ENCODE data around the gene CPED1.

The CPED1 gene

DNA sequence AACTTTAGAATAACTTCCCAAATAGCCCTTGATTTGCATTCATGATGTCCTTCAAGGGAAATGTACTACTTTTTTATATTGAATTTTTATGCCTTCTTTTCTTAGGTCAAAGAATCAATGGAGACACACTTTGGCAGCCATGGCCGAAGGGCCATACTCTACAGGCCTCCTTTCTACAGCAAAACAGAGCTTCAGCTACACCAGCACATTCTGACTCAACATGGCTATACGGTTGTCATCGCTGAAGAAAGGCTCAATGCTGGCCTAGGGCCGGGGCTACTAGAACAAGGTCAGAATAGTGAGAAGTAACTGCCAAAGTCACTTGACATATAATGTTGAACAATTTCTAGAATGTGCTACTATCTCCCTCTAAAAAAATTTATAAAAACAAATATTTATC is 27.0 kb downstream of the CPED1 start:
- TF ChIP-seq TAF1 (IDR thresholded peaks at IDR 0.05; ENCODE audit: borderline replicate concordance, insufficient read depth, low read length) (no peak), POLR2AphosphoS5 (IDR thresholded peaks at IDR 0.05; ENCODE audit: low read depth, low read length) (no peak), SIN3A (IDR thresholded peaks at IDR 0.05; ENCODE audit: borderline replicate concordance, insufficient read depth, low read length) (no peak), FOXP2 (optimal IDR thresholded peaks at IDR 0.05; ENCODE audit: borderline replicate concordance, extremely low read depth, extremely low read length, insufficient read depth) (no peak)
- TF ChIP-seq, protein P1, sequence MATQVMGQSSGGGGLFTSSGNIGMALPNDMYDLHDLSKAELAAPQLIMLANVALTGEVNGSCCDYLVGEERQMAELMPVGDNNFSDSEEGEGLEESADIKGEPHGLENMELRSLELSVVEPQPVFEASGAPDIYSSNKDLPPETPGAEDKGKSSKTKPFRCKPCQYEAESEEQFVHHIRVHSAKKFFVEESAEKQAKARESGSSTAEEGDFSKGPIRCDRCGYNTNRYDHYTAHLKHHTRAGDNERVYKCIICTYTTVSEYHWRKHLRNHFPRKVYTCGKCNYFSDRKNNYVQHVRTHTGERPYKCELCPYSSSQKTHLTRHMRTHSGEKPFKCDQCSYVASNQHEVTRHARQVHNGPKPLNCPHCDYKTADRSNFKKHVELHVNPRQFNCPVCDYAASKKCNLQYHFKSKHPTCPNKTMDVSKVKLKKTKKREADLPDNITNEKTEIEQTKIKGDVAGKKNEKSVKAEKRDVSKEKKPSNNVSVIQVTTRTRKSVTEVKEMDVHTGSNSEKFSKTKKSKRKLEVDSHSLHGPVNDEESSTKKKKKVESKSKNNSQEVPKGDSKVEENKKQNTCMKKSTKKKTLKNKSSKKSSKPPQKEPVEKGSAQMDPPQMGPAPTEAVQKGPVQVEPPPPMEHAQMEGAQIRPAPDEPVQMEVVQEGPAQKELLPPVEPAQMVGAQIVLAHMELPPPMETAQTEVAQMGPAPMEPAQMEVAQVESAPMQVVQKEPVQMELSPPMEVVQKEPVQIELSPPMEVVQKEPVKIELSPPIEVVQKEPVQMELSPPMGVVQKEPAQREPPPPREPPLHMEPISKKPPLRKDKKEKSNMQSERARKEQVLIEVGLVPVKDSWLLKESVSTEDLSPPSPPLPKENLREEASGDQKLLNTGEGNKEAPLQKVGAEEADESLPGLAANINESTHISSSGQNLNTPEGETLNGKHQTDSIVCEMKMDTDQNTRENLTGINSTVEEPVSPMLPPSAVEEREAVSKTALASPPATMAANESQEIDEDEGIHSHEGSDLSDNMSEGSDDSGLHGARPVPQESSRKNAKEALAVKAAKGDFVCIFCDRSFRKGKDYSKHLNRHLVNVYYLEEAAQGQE (IDR thresholded peaks at IDR 0.05; ENCODE audit: insufficient read depth in 1 of 2, low read depth in 2 of 2, low read length in 2 of 2) = no peak

DNA sequence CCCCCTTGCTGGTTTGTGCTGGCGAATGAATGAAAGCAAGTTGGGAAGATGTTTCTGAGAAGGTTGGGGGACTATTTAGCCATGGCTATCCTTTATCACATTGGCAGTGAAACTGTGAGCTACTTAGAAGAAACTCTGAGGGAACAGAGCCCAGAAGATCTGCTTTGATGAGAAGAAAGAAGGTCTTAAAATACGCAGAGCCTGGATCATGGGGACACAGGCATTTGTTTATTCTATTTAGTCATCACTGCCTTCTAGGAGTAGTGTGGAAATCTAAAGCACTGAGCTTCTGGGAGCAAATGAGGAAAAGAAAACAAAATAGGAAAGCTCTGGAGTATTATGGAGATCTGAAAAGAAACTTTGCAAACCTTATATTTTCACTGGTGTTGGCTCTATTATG is 28.5 kb downstream of the CPED1 start:
- no peak for TF ChIP-seq TAF1 (IDR thresholded peaks at IDR 0.05; ENCODE audit: borderline replicate concordance, insufficient read depth, low read length)
- TF ChIP-seq SIN3A (IDR thresholded peaks at IDR 0.05; ENCODE audit: borderline replicate concordance, insufficient read depth, low read length) = no peak
- TF ChIP-seq POLR2AphosphoS5 (IDR thresholded peaks at IDR 0.05; ENCODE audit: low read depth, low read length) = no peak
- no peak for TF ChIP-seq FOXP2 (optimal IDR thresholded peaks at IDR 0.05; ENCODE audit: borderline replicate concordance, extremely low read depth, extremely low read length, insufficient read depth)
- TF ChIP-seq, protein P1 (IDR thresholded peaks at IDR 0.05; ENCODE audit: insufficient read depth in 1 of 2, low read depth in 2 of 2, low read length in 2 of 2) = no peak

DNA sequence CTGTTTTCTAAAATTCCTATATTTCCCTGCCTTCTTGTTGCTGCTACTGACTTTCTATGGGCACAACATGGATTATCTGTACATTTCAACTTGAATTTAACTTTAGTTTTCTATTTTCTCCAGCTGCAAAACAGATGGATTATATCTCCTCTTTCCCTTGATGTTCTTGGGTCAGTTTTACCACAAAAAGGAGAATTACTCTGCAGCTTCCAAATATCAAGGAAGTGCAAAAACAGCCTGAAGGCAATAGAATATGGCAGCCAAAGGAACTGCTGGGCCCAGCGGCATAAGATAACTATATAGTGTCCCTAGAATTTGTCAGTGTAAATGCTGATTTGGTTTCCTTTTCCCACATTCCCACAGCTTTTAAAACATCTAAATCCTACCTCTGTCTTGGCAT is 29.1 kb downstream of the CPED1 start:
- TF ChIP-seq FOXP2 (optimal IDR thresholded peaks at IDR 0.05; ENCODE audit: borderline replicate concordance, extremely low read depth, extremely low read length, insufficient read depth) (no peak), SIN3A (IDR thresholded peaks at IDR 0.05; ENCODE audit: borderline replicate concordance, insufficient read depth, low read length) (no peak), POLR2AphosphoS5 (IDR thresholded peaks at IDR 0.05; ENCODE audit: low read depth, low read length) (no peak), TAF1 (IDR thresholded peaks at IDR 0.05; ENCODE audit: borderline replicate concordance, insufficient read depth, low read length) (no peak)
- TF ChIP-seq, protein P1 (IDR thresholded peaks at IDR 0.05; ENCODE audit: insufficient read depth in 1 of 2, low read depth in 2 of 2, low read length in 2 of 2) = no peak

DNA sequence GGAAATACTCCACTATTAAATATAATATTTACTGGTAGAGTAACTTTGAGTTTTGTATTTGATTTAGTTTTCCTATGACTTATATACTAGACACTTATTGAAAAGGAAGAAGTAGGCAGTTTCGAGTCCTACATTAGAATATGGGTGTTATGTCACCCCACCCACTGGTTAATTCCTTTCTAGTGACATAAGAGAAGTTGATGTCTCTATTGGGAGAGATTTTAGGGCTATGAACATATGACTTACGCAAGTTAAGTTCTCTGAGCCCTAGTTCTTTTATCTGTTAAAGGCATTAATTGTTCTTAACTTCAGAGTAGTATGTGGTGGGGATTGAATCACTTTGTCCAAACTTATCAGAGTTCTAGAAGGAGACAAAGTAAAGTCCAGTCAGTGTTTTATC is 30.5 kb downstream of the CPED1 start:
- TF ChIP-seq TAF1 (IDR thresholded peaks at IDR 0.05; ENCODE audit: borderline replicate concordance, insufficient read depth, low read length) = no peak
- TF ChIP-seq, protein P1 (IDR thresholded peaks at IDR 0.05; ENCODE audit: insufficient read depth in 1 of 2, low read depth in 2 of 2, low read length in 2 of 2) = no peak
- TF ChIP-seq POLR2AphosphoS5 (IDR thresholded peaks at IDR 0.05; ENCODE audit: low read depth, low read length) = no peak
- TF ChIP-seq SIN3A (IDR thresholded peaks at IDR 0.05; ENCODE audit: borderline replicate concordance, insufficient read depth, low read length) = no peak
- no peak for TF ChIP-seq FOXP2 (optimal IDR thresholded peaks at IDR 0.05; ENCODE audit: borderline replicate concordance, extremely low read depth, extremely low read length, insufficient read depth)
